HepG2 (cell line): ENCODE results near the gene VPS37B. TPM values are rescaled to one million over a fixed set of nuclear protein-coding genes. Genes with fewer than 3 reads are reported as not detected.

Source experiments
- ATAC-seq: fragments of 200-7000 bp; cut with Tn5 transposase; 3 replicates; pipeline ENCODE4 v1.9.1; 2020; ENCODE audit warnings: mild to moderate bottlenecking, moderate library complexity
- BruUV-seq: library from RNA; stranded (reverse); fragments of 400-500 nt; replicated peaks from 2 replicates; lab custom pipeline; 2021; lab: Mats Ljungman, UMichigan
- CTCF ChIA-PET: fragments of 300-600 bp; formaldehyde crosslinking; extraction: SDS; loops from one replicate; lab custom pipeline; 2021; ENCODE audit warnings: low total read pairs, inconsistent platforms, low intra/inter-chr PET ratio; lab: Yijun Ruan, JAX
- POLR2A ChIA-PET: fragments of 350-600 bp; sonication (Branson Sonifier 250); formaldehyde crosslinking; loops from one replicate; lab custom pipeline; 2020; ENCODE audit warnings: antibody characterized with exemption, inconsistent platforms; lab: Yijun Ruan, JAX
- DNase-seq: peaks from one replicate; pipeline ENCODE4 v3.0.0-alpha.2; 2015; ENCODE audit warnings: low spot score
- FAIRE-seq: peaks from 3 replicates; lab custom pipeline; 2011; peaks lifted over from hg19 to GRCh38; lab: Jason Lieb, UNC
- H2AFZ ChIP-seq: one replicate; pipeline ENCODE4 v1.6.1; 2011; ENCODE audit warnings: low read length, inconsistent platforms
- H3K27ac ChIP-seq: fragments of 300-600 bp; 3 replicates; pipeline ENCODE4 v1.8.0; 2011; ENCODE audit warnings: mixed run types, mild to moderate bottlenecking, mixed read lengths, low read length, inconsistent platforms; ENCODE audit not compliant: insufficient read depth; ENCODE audit errors: extremely low read length
- H3K27me3 ChIP-seq, 2 experiments: fragments of 200-600 bp in 1 of 2; 2 replicates in 1 of 2; 3 replicates in 1 of 2; pipeline versions ENCODE4 v1.6.0 to v1.8.0; 2011; ENCODE audit warnings: low read length in 2 of 2, mild to moderate bottlenecking in 2 of 2, moderate library complexity in 2 of 2, inconsistent platforms in 1 of 2; ENCODE audit not compliant: insufficient read depth in 2 of 2, control insufficient read depth in 1 of 2
- H3K36me3 ChIP-seq, 2 experiments: fragments of 200-600 bp in 1 of 2; replicated peaks in 1 of 2; 2 replicates in 1 of 2; 3 replicates in 1 of 2; pipeline versions ENCODE4 v1.5.1 to v1.8.0; 2011; ENCODE audit warnings: low read length in 2 of 2, inconsistent platforms in 1 of 2; ENCODE audit not compliant: insufficient read depth in 2 of 2, control insufficient read depth in 1 of 2
- H3K4me1 ChIP-seq: 2 replicates; pipeline ENCODE4 v1.5.1; 2012; ENCODE audit warnings: low read length, inconsistent platforms; ENCODE audit not compliant: insufficient read depth
- H3K4me2 ChIP-seq: 2 replicates; pipeline ENCODE4 v1.6.0; 2011; ENCODE audit warnings: low read depth, low read length, inconsistent platforms
- H3K4me3 ChIP-seq, 3 experiments: fragments of 200-600 bp in 1 of 3; sonication (generic), shearing (Covaris generic) in 1 of 3; replicated peaks in 1 of 3; 2 replicates each; pipeline ENCODE4 v1.5.1; 2011 to 2016; ENCODE audit warnings: low read length in 3 of 3, inconsistent platforms in 2 of 3, low read depth in 2 of 3, mild to moderate bottlenecking in 2 of 3, control low read depth in 1 of 3, mixed read lengths in 1 of 3; ENCODE audit not compliant: insufficient read depth in 1 of 3
- H3K79me2 ChIP-seq: one replicate; pipeline ENCODE4 v1.6.1; 2011; ENCODE audit warnings: low read length, inconsistent platforms; ENCODE audit not compliant: insufficient read depth
- H3K9ac ChIP-seq: 2 replicates; pipeline ENCODE4 v1.6.0; 2011; ENCODE audit warnings: mild to moderate bottlenecking, low read depth, low read length, inconsistent platforms; ENCODE audit not compliant: insufficient read depth
- H3K9me3 ChIP-seq: 2 replicates; pipeline ENCODE4 v1.5.1; 2012; ENCODE audit warnings: mild to moderate bottlenecking, low read length
- H4K20me1 ChIP-seq: 2 replicates; pipeline ENCODE4 v1.6.0; 2011; ENCODE audit warnings: inconsistent platforms, mild to moderate bottlenecking, low read length, moderate library complexity; ENCODE audit not compliant: insufficient read depth
- GABPB1 ChIP-seq: IDR thresholded peaks from 2 replicates; pipeline ENCODE4 v1.6.1; 2016; ENCODE audit warnings: mild to moderate bottlenecking, missing genetic modification reagents, moderate library complexity, missing compliant biosample characterization
- PHF5A ChIP-seq: IDR thresholded peaks from one replicate; pipeline ENCODE4 v1.6.1; 2018; ENCODE audit warnings: low read depth, missing genetic modification reagents; ENCODE audit not compliant: unreplicated experiment
- SOX13 ChIP-seq, 3 experiments: fragments of 450-650 bp in 1 of 3; sonication (generic) in 1 of 3; formaldehyde crosslinking in 1 of 3; IDR thresholded peaks in 2 of 3; conservative IDR thresholded peaks in 1 of 3; 2 replicates each; pipeline versions ENCODE4 v1.5.0 to v1.6.1; 2016 to 2020; ENCODE audit warnings: antibody characterized with exemption in 1 of 3, mild to moderate bottlenecking in 1 of 3, missing compliant biosample characterization in 1 of 3, missing genetic modification reagents in 1 of 3, moderate library complexity in 1 of 3
- ZMYM3 ChIP-seq: sonication (generic); formaldehyde crosslinking; IDR thresholded peaks from 2 replicates; pipeline ENCODE4 v1.5.1; 2020; ENCODE audit warnings: mild to moderate bottlenecking, missing genetic modification reagents
- ZNF121 ChIP-seq: sonication (generic); formaldehyde crosslinking; IDR thresholded peaks from 2 replicates; pipeline ENCODE4 v1.5.0; 2020; ENCODE audit warnings: mild to moderate bottlenecking, missing genetic modification reagents
- ZNF75D ChIP-seq: sonication (generic); formaldehyde crosslinking; IDR thresholded peaks from 2 replicates; pipeline ENCODE4 v1.8.1; 2023; ENCODE audit warnings: missing genetic modification reagents, mild to moderate bottlenecking, borderline replicate concordance
- ZNF777 ChIP-seq: sonication (generic); formaldehyde crosslinking; IDR thresholded peaks from 2 replicates; pipeline ENCODE4 v1.4.0; 2020; ENCODE audit warnings: missing genetic modification reagents
- WGBS: methylation state at CpG from one replicate; pipeline ENCODE4 v1.1.6; 2017; ENCODE audit warnings: low lambda C conversion rate; 5-methylcytosine and 5-hydroxymethylcytosine counted together
- in situ Hi-C: cut with HindIII; loops from 2 replicates; pipeline ENCODE4 v1.10.0; 2017; ENCODE audit warnings: low pct_unique_long_range_greater_than_20kb; ENCODE audit not compliant: extremely low pct_ligation_motif_present
- intact Hi-C: fragments of 100-400 bp; cut with micrococcal nuclease; formaldehyde crosslinking; loops from one replicate; pipeline ENCODE4 v1.10.0; 2022; ENCODE audit not compliant: unreplicated experiment
- polyA plus RNA-seq, 8 experiments: library from polyadenylated mRNA; depleted of rRNA in 3 of 8; stranded (reverse) in 7 of 8; unstranded in 1 of 8; fragments of >200 nt; fragmentation: Illumina TruSeq in 4 of 8; extraction: Trizol in 4 of 8; gene quantifications; 2 replicates each; pipeline versions ENCODE4 v1.2.1 to v1.2.3, GENCODE V29; 2011 to 2016; ENCODE audit warnings: low read depth in 4 of 8, missing spikeins in 1 of 8, mixed read lengths in 1 of 8; ENCODE audit not compliant: insufficient read depth in 1 of 8
- total RNA-seq, 5 experiments: library from RNA; depleted of rRNA; stranded (reverse); fragments of >200 nt; fragmentation: Illumina TruSeq; extraction: Trizol; gene quantifications; 2 replicates each; pipeline ENCODE4 v1.2.3, GENCODE V29; 2016; ENCODE audit warnings: low read depth in 1 of 5
- TF ChIP-seq, protein P1 (sequence below): sonication (generic); formaldehyde crosslinking; IDR thresholded peaks from 2 replicates; pipeline ENCODE4 v1.8.1; 2023; ENCODE audit warnings: mild to moderate bottlenecking, missing genetic modification reagents
- TF ChIP-seq, protein P2 (sequence below): sonication (generic); formaldehyde crosslinking; IDR thresholded peaks from 2 replicates; pipeline ENCODE4 v1.8.0; 2022; ENCODE audit warnings: mild to moderate bottlenecking, missing genetic modification reagents, moderate library complexity

Gene VPS37B
- total and polyA plus RNA-seq, 2 of the 13 experiments (the other 11 are each of a cell fraction or from before 2014, with no cell fraction given) = 4.6 to 5.3 TPM

DNA sequence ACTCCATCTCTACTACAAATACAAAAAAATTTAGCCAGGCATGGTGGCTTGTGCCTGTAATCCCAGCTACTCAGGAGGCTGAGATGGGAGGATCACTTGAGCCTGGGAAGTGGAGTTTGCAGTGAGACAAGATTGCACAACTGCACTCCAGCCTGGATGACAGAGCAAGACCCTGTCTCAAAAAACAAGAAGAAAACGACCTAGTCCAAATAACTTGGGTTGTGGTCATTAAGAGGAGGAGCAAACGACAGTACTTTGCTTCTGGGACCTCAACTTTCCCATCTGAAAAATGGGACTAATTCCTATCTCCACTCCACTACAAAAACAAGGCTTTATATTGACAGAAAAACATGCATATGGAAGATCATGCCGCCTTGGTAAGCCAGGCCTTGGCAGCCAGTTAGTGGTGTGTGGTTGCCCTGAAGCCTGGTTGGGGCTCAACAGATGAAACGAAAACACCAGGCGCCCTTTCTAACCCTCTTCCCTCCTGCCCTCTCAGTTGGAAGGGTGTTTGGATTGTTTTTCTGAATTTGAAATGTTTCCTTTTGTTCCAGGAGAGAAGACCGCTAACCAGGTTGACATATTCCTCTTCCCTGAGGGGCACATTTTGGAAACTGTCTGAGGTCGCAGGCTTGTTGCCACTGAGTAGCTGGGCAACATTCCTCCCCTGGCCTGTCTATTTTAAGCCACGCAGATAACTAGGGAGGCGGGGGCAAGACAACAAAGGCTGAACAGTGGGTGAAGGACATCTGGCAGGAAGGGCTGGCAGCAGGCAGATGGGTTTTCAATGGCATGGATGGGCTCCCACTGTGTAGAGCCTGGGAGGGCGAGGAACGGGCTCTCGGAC, 13.7 kb upstream of the VPS37B start (continued):
- TF ChIP-seq, protein P1, sequence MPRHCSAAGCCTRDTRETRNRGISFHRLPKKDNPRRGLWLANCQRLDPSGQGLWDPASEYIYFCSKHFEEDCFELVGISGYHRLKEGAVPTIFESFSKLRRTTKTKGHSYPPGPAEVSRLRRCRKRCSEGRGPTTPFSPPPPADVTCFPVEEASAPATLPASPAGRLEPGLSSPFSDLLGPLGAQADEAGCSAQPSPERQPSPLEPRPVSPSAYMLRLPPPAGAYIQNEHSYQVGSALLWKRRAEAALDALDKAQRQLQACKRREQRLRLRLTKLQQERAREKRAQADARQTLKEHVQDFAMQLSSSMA (CRISPR knock-in tag) = no peak
- peak; percentile 83 for TF ChIP-seq ZMYM3 (CRISPR knock-in tag)
- TF ChIP-seq, protein P2, sequence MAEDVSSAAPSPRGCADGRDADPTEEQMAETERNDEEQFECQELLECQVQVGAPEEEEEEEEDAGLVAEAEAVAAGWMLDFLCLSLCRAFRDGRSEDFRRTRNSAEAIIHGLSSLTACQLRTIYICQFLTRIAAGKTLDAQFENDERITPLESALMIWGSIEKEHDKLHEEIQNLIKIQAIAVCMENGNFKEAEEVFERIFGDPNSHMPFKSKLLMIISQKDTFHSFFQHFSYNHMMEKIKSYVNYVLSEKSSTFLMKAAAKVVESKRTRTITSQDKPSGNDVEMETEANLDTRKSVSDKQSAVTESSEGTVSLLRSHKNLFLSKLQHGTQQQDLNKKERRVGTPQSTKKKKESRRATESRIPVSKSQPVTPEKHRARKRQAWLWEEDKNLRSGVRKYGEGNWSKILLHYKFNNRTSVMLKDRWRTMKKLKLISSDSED = no peak
- TF ChIP-seq ZNF777 = no peak
- no peak for TF ChIP-seq SOX13 (IDR thresholded peaks at IDR 0.05)
- TF ChIP-seq SOX13 (CRISPR knock-in tag; conservative IDR thresholded peaks at IDR 0.05 in 1 of 2, IDR thresholded peaks at IDR 0.05 in 1 of 2) = no peak

DNA sequence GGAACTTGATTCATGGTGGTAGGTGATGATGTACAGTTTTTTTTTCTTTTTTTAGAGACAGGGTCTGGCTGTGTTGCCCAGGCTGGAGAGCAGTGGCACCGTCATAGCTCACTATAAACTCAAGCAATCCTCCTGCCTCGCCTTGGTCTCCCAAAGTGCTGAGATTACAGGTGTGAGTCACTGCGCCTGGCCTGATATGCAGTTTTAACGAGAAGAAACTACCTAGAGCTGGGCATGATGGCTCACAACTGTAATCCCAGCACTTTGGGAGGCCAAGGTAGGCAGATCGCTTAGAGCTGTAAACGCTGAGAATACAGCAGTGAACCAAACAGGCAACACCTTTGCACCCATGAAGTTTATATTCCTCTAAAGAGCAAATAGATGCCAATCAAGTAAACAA, 13.0 kb upstream of the VPS37B start:
- ChIA-PET CTCF (no interaction called here), POLR2A (no interaction called here)
- H3K9ac ChIP-seq = no peak overlapping the region
- no TSS peak for BruUV-seq
- no peak for FAIRE-seq
- H3K4me2 ChIP-seq = no peak overlapping the region
- no peaks in the 10 kb centered on the region for H3K9me3 ChIP-seq
- in situ Hi-C loops = no loop called here
- H3K27ac ChIP-seq = no peak overlapping the region
- no peaks in the 10 kb centered on the region for H3K36me3 ChIP-seq
- H2AFZ ChIP-seq = no peak overlapping the region
- no peak for DNase-seq
- no peaks in the 10 kb centered on the region for H3K27me3 ChIP-seq
- H3K79me2 ChIP-seq = no peaks in the 10 kb centered on the region
- 29% methylated on average over 6 of the region's 6 CpGs for WGBS
- no peak overlapping the region for H3K4me3 ChIP-seq
- TF ChIP-seq GABPB1 (CRISPR knock-in tag) = no peak
- no peak for TF ChIP-seq ZNF75D (CRISPR knock-in tag)
- TF ChIP-seq ZNF121 = peak; percentile 94
- no peak for TF ChIP-seq PHF5A (CRISPR knock-in tag)
- TF ChIP-seq, all 625 proteins: peak for 1
- Histone ChIP-seq H4K20me1 (no peaks in the 10 kb centered on the region), H3K4me1 (peaks cover 44% of the 10 kb centered on the region)
- no peak for ATAC-seq
- intact Hi-C loops = no loop called here
